Measurements from ENCODE around the gene PBX3. TPM values are rescaled to one million over a fixed set of nuclear protein-coding genes. Genes with fewer than 3 reads are reported as not detected.

PBX3 gene
- total and polyA plus RNA-seq, 9 of the 15 experiments (the other 6 are each of a cell fraction or from before 2014, with no cell fraction given): 0.14 to 5.8 (median 0.92) TPM

- no TSS peak for BruUV-seq (replicated peaks)
- no peak overlapping the region for H3K9ac ChIP-seq (ENCODE audit: insufficient read depth in 1 of 2, low read depth in 2 of 2, low read length in 2 of 2)
- no peak overlapping the region for H3K4me2 ChIP-seq (ENCODE audit: insufficient read depth, low read length)
- WGBS (ENCODE audit: insufficient coverage, low coverage, missing lambda C conversion rate): 5% methylated on average over 2 of the region's 2 CpGs
- H3K36me3 ChIP-seq (ENCODE audit: control insufficient read depth, insufficient read depth, low read length): no peaks in the 10 kb centered on the region
- POLR2A ChIA-PET: no interaction called here
- H3K9me3 ChIP-seq (replicated peaks; ENCODE audit: control insufficient read depth, insufficient read depth, low read depth, low read length): no peaks in the 10 kb centered on the region
- CTCF ChIA-PET (ENCODE audit: low intra/inter-chr PET ratio): no interaction called here
- H4K20me1 ChIP-seq (replicated peaks; ENCODE audit: control insufficient read depth, insufficient read depth, low read length): no peaks in the 10 kb centered on the region
- no peak for FAIRE-seq
- no peak overlapping the region for H2AFZ ChIP-seq (ENCODE audit: low read depth, low read length)
- no peaks in the 10 kb centered on the region for H3K4me1 ChIP-seq (replicated peaks in 1 of 2; ENCODE audit: control insufficient read depth in 2 of 2, insufficient read depth in 2 of 2, low read length in 2 of 2)
- intact Hi-C loops (cut with micrococcal nuclease) (no loop called here), in situ Hi-C loops (cut with MboI) (no loop called here)
- no peak for DNase-seq (ENCODE audit: extremely low read depth in 1 of 4, low spot score in 3 of 4)
- H3K27ac ChIP-seq (ENCODE audit: extremely low read depth, low read depth, low read length): no peak overlapping the region
- ATAC-seq: no peak
- H3K27me3 ChIP-seq (ENCODE audit: control insufficient read depth in 2 of 2, insufficient read depth in 2 of 2, low read length in 2 of 2): 0 out of 5 replicates have a peak, but pooled peaks cover 0 to 3% of the 10 kb centered on the region in 2 experiments
- H3K9me1 ChIP-seq (ENCODE audit: control insufficient read depth, insufficient read depth, low read length): no peaks in the 10 kb centered on the region
- no peaks in the 10 kb centered on the region for H3K79me2 ChIP-seq (ENCODE audit: control insufficient read depth, insufficient read depth, low read length)
- no peak overlapping the region for H3K4me3 ChIP-seq
- TF ChIP-seq EHMT2 (IDR thresholded peaks at IDR 0.05) (no peak), AFF4 (CRISPR knock-in tag; IDR thresholded peaks at IDR 0.05) (no peak), NFIC (IDR thresholded peaks at IDR 0.05) (no peak), PTRF (tag; IDR thresholded peaks at IDR 0.05) (no peak), NFYB (IDR thresholded peaks at IDR 0.05; ENCODE audit: extremely low read depth, insufficient read length) (no peak), GTF3C2 (IDR thresholded peaks at IDR 0.05; ENCODE audit: borderline replicate concordance, extremely low read depth, insufficient read length) (no peak), ZFP30 (CRISPR knock-in tag; IDR thresholded peaks at IDR 0.05; ENCODE audit: borderline replicate concordance) (no peak)
These were observed 92.1 kb downstream of the PBX3 start for GRCh38 chr9:125839317-125839716.
